ENCODE measurements around the gene COG2. TPM values are rescaled to one million over a fixed set of nuclear protein-coding genes. Genes with fewer than 3 reads are reported as not detected.

COG2 gene
- total RNA-seq, 1 donor = 23.9 TPM

GRCh38 chr1:230728710-230729392 is 86.6 kb downstream of the COG2 start:
- no peak overlapping the region for H3K27ac ChIP-seq (ENCODE audit: low read depth, low read length)
- H3K79me2 ChIP-seq (ENCODE audit: insufficient read depth, low read length) = no peaks in the 10 kb centered on the region
- TF ChIP-seq CTCF (IDR thresholded peaks at IDR 0.05; ENCODE audit: extremely low read depth, low read depth, low read length) = no peak
- no peak for DNase-seq (ENCODE audit: insufficient read length, low spot score, missing footprints)
- H4K20me1 ChIP-seq (ENCODE audit: insufficient read depth, low read length) = no peaks in the 10 kb centered on the region
- H3K27me3 ChIP-seq (ENCODE audit: insufficient read depth, low read length) = no peaks in the 10 kb centered on the region
- H3K4me2 ChIP-seq (ENCODE audit: insufficient read depth, low read length) = no peak overlapping the region
- no peak overlapping the region for H2AFZ ChIP-seq (ENCODE audit: low read length)
- H3K4me1 ChIP-seq (ENCODE audit: insufficient read depth, low read length) = no peaks in the 10 kb centered on the region
- no peak overlapping the region for H3K4me3 ChIP-seq (ENCODE audit: insufficient read depth, low read length)
- H3K36me3 ChIP-seq (ENCODE audit: insufficient read depth, low read length) = no peaks in the 10 kb centered on the region
- no peaks in the 10 kb centered on the region for H3K9me3 ChIP-seq (ENCODE audit: low read depth, low read length)

DNA sequence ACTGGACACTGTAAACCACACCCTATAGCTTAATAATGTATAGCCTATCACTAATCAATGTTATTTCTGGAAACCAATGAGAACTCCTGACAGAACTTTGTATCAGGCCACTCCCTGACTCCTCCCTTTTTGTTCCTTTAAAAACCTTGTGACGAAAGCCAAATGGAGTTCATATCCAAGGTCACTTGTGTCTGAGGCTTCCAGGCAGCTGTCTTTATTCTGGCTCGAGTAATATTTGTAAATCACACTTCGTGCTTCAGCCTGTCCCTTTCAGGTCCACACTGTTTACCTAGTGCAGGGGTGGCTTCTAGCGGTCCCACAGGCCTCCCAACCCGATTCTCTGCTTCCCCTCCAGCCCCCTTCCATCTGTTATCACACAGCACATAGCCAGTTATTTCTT is 88.7 kb downstream of the COG2 start:
- Histone ChIP-seq H3K4me1 (ENCODE audit: insufficient read depth, low read length) (no peaks in the 10 kb centered on the region), H3K27ac (ENCODE audit: low read depth, low read length) (no peak overlapping the region), H3K36me3 (ENCODE audit: insufficient read depth, low read length) (no peaks in the 10 kb centered on the region), H2AFZ (ENCODE audit: low read length) (no peak overlapping the region), H3K79me2 (ENCODE audit: insufficient read depth, low read length) (no peaks in the 10 kb centered on the region), H3K4me3 (ENCODE audit: insufficient read depth, low read length) (no peak overlapping the region), H4K20me1 (ENCODE audit: insufficient read depth, low read length) (no peaks in the 10 kb centered on the region), H3K9me3 (ENCODE audit: low read depth, low read length) (no peaks in the 10 kb centered on the region), H3K27me3 (ENCODE audit: insufficient read depth, low read length) (no peaks in the 10 kb centered on the region), H3K4me2 (ENCODE audit: insufficient read depth, low read length) (no peak overlapping the region)
- no peak for DNase-seq (ENCODE audit: insufficient read length, low spot score, missing footprints)
- no peak for TF ChIP-seq CTCF (IDR thresholded peaks at IDR 0.05; ENCODE audit: extremely low read depth, low read depth, low read length)

DNA sequence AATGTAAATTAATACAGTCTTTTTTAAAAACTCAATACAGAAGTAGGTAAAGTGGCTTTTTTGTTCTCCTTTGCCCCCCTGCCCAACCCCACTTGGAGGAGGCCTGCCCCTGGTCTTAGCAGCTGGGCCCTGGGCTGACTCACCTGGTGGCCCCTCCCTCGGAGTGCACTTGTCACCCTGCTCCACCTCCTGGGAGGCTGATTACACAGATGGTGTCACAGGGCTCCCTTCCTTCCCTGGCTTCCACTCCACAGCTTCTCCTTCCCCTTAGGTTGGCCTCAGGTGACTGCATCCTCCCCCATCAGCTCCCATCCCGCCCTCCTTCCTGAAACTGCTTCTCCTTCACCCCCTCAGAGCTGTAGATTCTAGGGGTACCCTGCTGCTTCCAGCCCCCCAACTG is 93.2 kb downstream of the COG2 start:
- Histone ChIP-seq H3K36me3 (ENCODE audit: insufficient read depth, low read length) (no peaks in the 10 kb centered on the region), H3K4me3 (ENCODE audit: insufficient read depth, low read length) (no peak overlapping the region), H3K4me1 (ENCODE audit: insufficient read depth, low read length) (no peaks in the 10 kb centered on the region), H3K27me3 (ENCODE audit: insufficient read depth, low read length) (no peaks in the 10 kb centered on the region), H3K4me2 (ENCODE audit: insufficient read depth, low read length) (no peak overlapping the region), H3K27ac (ENCODE audit: low read depth, low read length) (no peak overlapping the region), H3K9me3 (ENCODE audit: low read depth, low read length) (no peaks in the 10 kb centered on the region), H2AFZ (ENCODE audit: low read length) (no peak overlapping the region), H4K20me1 (ENCODE audit: insufficient read depth, low read length) (no peaks in the 10 kb centered on the region), H3K79me2 (ENCODE audit: insufficient read depth, low read length) (no peaks in the 10 kb centered on the region)
- no peak for TF ChIP-seq CTCF (IDR thresholded peaks at IDR 0.05; ENCODE audit: extremely low read depth, low read depth, low read length)
- DNase-seq (ENCODE audit: insufficient read length, low spot score, missing footprints) = no peak

GRCh38 chr1:230737622-230738262 is 95.5 kb downstream of the COG2 start:
- Histone ChIP-seq H2AFZ (ENCODE audit: low read length) (no peak overlapping the region), H3K9me3 (ENCODE audit: low read depth, low read length) (no peaks in the 10 kb centered on the region), H3K4me1 (ENCODE audit: insufficient read depth, low read length) (no peaks in the 10 kb centered on the region), H3K79me2 (ENCODE audit: insufficient read depth, low read length) (no peaks in the 10 kb centered on the region), H3K27me3 (ENCODE audit: insufficient read depth, low read length) (no peaks in the 10 kb centered on the region), H3K36me3 (ENCODE audit: insufficient read depth, low read length) (no peaks in the 10 kb centered on the region), H3K27ac (ENCODE audit: low read depth, low read length) (no peak overlapping the region), H3K4me2 (ENCODE audit: insufficient read depth, low read length) (no peak overlapping the region), H3K4me3 (ENCODE audit: insufficient read depth, low read length) (no peak overlapping the region), H4K20me1 (ENCODE audit: insufficient read depth, low read length) (no peaks in the 10 kb centered on the region)
- no peak for TF ChIP-seq CTCF (IDR thresholded peaks at IDR 0.05; ENCODE audit: extremely low read depth, low read depth, low read length)
- peak; percentile 58 for DNase-seq (ENCODE audit: insufficient read length, low spot score, missing footprints)

All from osteoblast (primary cell).